ENCODE results near the gene ADAP1.

Gene ADAP1

GRCh38 chr7:992709-993607, 38.5 kb upstream of the ADAP1 start:
- no peak for TF ChIP-seq ZNF274 (IDR thresholded peaks at IDR 0.05; ENCODE audit: low read depth, low read length)
- no peak overlapping the region for H3K4me3 ChIP-seq (ENCODE audit: low read length)

DNA sequence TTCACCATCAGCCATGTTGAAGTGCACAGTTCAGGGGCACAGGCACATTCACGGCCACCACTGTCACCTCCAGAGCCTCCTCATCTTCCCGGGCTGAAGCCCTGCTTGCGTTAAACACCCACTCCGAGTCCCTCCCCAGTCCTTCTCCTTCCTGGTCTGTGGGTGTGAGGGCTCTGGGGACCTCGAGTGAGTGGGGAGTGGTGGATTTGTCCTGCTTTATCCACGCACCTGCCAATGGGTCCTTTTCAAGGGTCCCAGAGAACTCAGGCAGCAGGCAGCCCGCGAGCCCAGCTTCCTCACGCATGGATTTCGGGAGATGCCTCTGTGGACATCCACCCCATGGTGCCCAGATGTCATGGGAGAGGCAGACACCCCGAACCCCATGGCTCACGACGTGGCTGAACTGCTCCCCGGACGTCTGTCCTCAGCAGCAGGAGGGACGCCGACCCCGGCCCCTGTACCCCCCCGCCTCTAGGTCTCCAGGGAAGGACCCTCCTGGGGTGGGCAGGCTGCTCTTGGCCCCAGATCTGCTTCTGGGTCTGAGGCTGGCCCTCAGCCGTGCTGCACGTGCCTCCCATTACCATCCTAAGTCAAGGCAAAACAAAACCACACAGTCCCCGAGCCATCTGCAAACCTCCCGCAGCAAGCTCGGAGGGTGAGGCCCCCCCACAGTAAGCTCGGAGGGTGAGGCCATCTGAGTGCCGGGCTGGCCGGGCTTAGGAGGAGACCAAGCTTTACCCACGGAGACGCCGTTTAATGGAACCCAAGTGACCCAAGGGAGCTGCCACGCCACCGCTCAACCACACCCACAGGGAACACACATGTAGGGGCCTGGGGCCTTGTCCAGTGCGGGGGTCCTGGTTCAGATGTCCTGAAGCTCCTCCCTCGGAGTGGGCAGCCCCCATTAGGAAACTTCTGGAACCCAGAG, 37.5 kb upstream of the ADAP1 start:
- no peak overlapping the region for H3K4me3 ChIP-seq (ENCODE audit: low read length)
- TF ChIP-seq ZNF274 (IDR thresholded peaks at IDR 0.05; ENCODE audit: low read depth, low read length) = no peak

- TF ChIP-seq ZNF274 (IDR thresholded peaks at IDR 0.05; ENCODE audit: low read depth, low read length) = no peak
- H3K4me3 ChIP-seq (ENCODE audit: low read length) = no peak overlapping the region
Observed at GRCh38 chr7:990933-991728, 36.7 kb upstream of the ADAP1 start.

DNA sequence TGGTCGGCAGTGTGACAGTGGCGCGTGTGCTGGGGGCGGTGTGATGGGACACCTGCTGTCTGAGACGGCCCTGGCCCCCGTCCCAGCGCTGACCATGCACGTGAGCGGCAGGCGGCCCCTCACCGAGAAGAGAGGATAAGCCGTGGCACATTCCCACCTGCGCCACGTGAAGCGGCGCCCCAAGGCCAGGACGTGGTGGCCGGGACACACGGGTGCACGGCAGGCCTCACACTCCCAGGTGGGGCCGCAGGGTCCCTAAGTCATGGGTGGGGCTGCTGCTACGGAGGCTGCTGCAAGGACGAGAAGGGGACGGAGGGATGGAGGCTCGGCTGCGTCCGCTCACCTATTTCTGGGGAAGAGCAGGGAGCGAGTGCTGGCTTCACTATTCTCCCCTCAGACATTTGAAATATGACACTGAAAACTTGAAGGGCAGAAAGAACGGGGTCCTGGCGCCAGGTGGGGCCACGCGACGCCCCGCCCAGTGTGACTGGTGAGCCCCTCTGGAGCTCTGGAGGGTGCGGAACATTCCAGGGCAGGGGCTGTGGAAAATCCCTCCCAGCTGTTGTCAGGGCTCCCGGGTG, 36.0 kb upstream of the ADAP1 start:
- no peak for TF ChIP-seq ZNF274 (IDR thresholded peaks at IDR 0.05; ENCODE audit: low read depth, low read length)
- no peak overlapping the region for H3K4me3 ChIP-seq (ENCODE audit: low read length)

- no peak for TF ChIP-seq ZNF274 (IDR thresholded peaks at IDR 0.05; ENCODE audit: low read depth, low read length)
- no peak overlapping the region for H3K4me3 ChIP-seq (ENCODE audit: low read length)
Observed at GRCh38 chr7:988963-989529, 34.6 kb upstream of the ADAP1 start.

DNA sequence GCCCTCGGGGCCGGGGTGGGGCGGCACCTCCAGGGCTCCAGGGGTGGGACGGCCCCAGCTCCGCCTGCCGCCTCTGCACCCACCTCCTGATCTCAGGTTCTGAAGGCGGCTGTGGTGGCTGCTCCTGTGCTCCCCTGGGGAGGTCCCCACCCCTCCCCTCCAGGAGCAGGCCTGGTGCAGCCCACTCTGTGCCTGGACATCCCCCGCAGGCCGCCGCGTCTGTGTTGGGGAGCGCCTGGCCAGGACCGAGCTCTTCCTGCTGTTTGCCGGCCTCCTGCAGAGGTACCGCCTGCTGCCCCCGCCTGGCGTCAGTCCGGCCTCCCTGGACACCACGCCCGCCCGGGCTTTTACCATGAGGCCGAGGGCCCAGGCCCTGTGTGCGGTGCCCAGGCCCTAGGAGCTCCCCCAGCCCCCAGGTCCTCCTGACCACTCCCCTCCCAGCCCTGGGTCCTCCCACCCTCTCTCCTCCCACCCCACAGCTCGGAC, 34.0 kb upstream of the ADAP1 start:
- H3K4me3 ChIP-seq (ENCODE audit: low read length) = no peak overlapping the region
- no peak for TF ChIP-seq ZNF274 (IDR thresholded peaks at IDR 0.05; ENCODE audit: low read depth, low read length)

DNA sequence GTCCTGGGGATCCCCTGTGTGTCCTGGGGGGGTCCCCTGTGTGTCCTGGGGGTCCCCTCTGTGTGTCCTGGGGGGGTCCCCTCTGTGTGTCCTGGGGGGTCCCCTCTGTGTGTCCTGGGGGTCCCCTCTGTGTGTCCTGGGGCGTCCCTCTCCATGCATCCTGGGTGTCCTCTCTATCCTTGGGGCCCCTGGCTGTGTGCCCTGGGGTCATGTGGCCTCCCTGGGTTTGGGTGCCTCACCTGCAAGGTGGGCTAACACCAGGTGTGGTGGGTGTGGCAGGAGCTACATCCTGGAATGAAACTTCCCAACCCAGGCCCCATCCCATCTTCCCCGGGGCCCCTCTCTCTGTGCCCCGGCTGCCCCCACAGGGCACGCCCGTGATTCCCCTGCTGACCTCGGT, 33.4 kb upstream of the ADAP1 start:
- no peak for TF ChIP-seq ZNF274 (IDR thresholded peaks at IDR 0.05; ENCODE audit: low read depth, low read length)
- no peak overlapping the region for H3K4me3 ChIP-seq (ENCODE audit: low read length)

DNA sequence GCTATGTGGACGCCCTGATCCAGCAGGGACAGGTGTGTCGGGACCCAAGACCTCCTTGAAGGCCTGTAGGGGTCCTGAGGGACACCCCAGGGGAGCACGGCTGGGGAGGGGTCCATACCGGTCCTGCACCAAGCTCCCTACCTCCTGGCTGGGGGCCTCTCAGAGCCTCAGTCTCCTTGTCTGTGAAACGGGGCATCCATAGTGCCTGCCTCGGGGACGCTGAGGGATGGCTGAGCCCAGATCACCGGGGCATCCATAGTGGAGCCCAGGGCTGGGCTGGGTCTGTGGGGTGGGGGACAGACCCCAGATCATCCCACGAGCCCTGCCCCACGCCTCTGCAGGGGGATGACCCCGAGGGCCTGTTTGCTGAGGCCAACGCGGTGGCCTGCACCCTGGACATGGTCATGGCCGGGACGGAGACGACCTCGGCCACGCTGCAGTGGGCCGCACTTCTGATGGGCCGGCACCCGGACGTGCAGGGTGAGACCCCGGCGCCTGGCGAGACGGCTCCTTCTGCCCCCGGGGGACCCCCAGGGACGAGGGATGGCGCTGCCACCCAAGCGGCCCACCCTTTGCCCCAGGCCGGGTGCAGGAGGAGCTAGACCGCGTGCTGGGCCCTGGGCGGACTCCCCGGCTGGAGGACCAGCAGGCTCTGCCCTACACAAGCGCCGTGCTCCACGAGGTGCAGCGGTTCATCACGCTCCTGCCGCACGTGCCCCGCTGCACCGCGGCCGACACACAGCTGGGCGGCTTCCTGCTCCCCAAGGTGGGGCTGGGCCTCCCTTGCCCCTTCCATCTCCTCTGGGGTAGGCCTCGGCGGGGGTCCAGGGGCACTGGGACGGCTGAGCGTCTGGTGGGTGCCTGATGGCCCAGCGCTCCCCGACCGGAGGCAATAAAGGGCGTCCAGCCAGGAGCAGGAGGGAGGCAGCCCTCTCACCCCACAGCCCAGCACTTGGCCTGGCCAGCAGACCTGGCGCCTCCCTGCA, 32.6 kb upstream of the ADAP1 start:
- no peak for TF ChIP-seq ZNF274 (IDR thresholded peaks at IDR 0.05; ENCODE audit: low read depth, low read length)
- no peak overlapping the region for H3K4me3 ChIP-seq (ENCODE audit: low read length)

DNA sequence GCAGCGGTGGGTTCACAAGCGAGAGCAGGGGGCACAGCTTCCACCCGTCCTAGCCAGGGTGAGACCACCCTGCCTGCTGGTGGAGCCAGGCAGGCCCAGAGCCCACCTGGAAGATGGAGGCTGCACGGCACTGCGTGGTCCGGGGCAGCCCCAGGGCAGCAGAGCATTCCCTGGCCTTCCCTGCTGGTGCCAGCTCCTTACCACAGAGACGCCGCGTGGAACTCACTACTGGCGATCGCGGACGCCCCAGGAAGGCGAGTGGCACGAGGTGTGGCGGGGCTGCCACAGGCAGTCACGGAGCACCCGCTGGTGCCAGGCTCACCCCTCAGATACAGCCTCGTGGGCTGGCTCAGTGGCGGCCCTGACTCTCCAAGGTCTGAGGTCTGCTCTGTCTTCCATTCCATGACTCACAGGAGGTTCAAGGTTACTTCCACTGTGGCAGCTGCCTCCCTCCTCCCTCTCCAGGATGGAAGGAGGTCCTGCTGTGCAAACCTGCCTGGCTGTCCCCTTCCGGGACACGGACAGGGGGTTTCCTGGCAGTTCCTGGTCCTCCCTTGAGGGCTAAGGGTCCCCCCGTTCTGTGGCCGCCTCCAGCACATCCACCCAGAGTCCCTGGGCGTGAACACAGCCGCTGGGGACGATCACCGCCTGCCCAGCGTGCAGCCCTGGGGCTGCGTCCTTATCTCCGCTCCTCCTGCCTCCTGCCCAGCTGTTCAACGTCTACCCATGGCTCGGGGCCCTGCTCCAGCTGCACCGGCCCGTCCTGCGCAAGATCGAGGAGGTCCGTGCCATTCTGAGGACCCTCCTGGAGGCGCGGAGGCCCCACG, 31.6 kb upstream of the ADAP1 start:
- H3K4me3 ChIP-seq (ENCODE audit: low read length) = no peak overlapping the region
- no peak for TF ChIP-seq ZNF274 (IDR thresholded peaks at IDR 0.05; ENCODE audit: low read depth, low read length)

DNA sequence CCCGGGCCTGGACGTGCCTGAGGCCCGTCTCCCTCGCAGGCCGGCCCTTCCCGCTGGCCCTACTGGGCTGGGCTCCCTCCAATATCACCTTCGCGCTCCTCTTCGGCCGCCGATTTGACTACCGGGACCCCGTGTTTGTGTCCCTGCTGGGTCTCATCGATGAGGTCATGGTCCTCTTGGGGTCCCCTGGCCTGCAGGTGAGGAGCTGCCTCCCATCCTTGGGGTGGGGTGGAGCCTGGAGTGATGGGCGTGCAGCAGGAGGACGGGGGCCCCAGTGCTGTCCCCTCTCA, 30.6 kb upstream of the ADAP1 start:
- no peak for TF ChIP-seq ZNF274 (IDR thresholded peaks at IDR 0.05; ENCODE audit: low read depth, low read length)
- no peak overlapping the region for H3K4me3 ChIP-seq (ENCODE audit: low read length)

GRCh38 chr7:984361-985126, 30.1 kb upstream of the ADAP1 start:
- no peak overlapping the region for H3K4me3 ChIP-seq (ENCODE audit: low read length)
- no peak for TF ChIP-seq ZNF274 (IDR thresholded peaks at IDR 0.05; ENCODE audit: low read depth, low read length)
